Fibroblast of skin of back (primary cell): ENCODE data around the gene RYR1.
"Not testable (repeated sequence)": the region's sequence is repeated elsewhere in the genome, so short reads cannot be mapped to it uniquely, and the experiment has no call there.

ENCODE experiments used
- DNase-seq: peaks from one replicate; pipeline ENCODE4 v3.0.0-alpha.2; 2013

Gene RYR1

GRCh38 chr19:38458991-38459390 lies 25.5 kb downstream of the RYR1 start:
- no peak for DNase-seq

- DNase-seq, result no peak
These were observed 29.9 kb downstream of the RYR1 start for GRCh38 chr19:38463365-38463764.

- DNase-seq, result no peak
These were observed 31.1 kb downstream of the RYR1 start for GRCh38 chr19:38464421-38465082.

- no peak for DNase-seq
These were observed 32.6 kb downstream of the RYR1 start for GRCh38 chr19:38466050-38466449.

GRCh38 chr19:38467541-38468525 lies 34.3 kb downstream of the RYR1 start:
- DNase-seq, result no peak

- no peak for DNase-seq
These were observed 35.7 kb downstream of the RYR1 start for GRCh38 chr19:38469151-38469550.

GRCh38 chr19:38470788-38471480 lies 37.4 kb downstream of the RYR1 start:
- no peak for DNase-seq

GRCh38 chr19:38472725-38473124 lies 39.2 kb downstream of the RYR1 start:
- not testable (repeated sequence) for DNase-seq

GRCh38 chr19:38473201-38473600 lies 39.7 kb downstream of the RYR1 start:
- no peak for DNase-seq

- DNase-seq, result no peak
These were observed 41.7 kb downstream of the RYR1 start for GRCh38 chr19:38475176-38475575.

GRCh38 chr19:38478273-38478971 lies 44.9 kb downstream of the RYR1 start:
- DNase-seq, result no peak

- no peak for DNase-seq
These were observed 49.0 kb downstream of the RYR1 start for GRCh38 chr19:38482496-38482895.

GRCh38 chr19:38483016-38483630 lies 49.6 kb downstream of the RYR1 start:
- no peak for DNase-seq

- DNase-seq, result no peak
These were observed 51.3 kb downstream of the RYR1 start for GRCh38 chr19:38484747-38485146.

- DNase-seq, result no peak
These were observed 52.2 kb downstream of the RYR1 start for GRCh38 chr19:38485541-38486285.

- DNase-seq, result no peak
These were observed 53.3 kb downstream of the RYR1 start for GRCh38 chr19:38486731-38487336.

- no peak for DNase-seq
These were observed 54.6 kb downstream of the RYR1 start for GRCh38 chr19:38488096-38488495.

GRCh38 chr19:38488776-38489481 lies 55.4 kb downstream of the RYR1 start:
- DNase-seq, result no peak

- no peak for DNase-seq
These were observed 57.4 kb downstream of the RYR1 start for GRCh38 chr19:38490861-38491260.

GRCh38 chr19:38492181-38492813 lies 58.8 kb downstream of the RYR1 start:
- no peak for DNase-seq
